ENCODE data around the gene BCAP31.
"Not testable (repeated sequence)": the region's sequence is repeated elsewhere in the genome, so short reads cannot be mapped to it uniquely, and the experiment has no call there.

- not testable (repeated sequence) for TF ChIP-seq CTCF, POLR2A (IDR thresholded peaks at IDR 0.05)
Measured at GRCh38 chrX:153699784-153700371, 24.3 kb downstream of the BCAP31 start.

All from thyroid gland (tissue), 4 donors.